ENCODE measurements around the gene CHCHD1.

DNA sequence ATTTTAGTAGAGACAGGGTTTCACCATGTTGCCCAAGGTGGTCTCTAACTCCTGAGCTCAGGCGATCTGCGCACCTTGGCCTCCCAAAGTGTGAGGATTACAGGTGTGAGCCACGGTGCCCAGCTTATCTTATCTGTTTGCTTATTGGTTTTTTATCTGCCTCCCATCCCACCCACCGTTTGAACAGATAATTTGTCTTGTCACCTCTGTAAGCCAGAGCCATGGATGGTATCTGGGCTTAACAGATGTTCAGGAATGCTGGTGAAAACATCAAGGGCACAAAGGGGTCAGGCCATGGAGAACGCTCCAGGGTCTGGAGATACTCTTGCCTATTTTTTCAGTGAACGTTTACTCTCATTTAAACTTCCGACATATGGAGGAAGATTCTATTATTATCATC lies 41.5 kb downstream of the CHCHD1 start:
- TF ChIP-seq, protein P1, sequence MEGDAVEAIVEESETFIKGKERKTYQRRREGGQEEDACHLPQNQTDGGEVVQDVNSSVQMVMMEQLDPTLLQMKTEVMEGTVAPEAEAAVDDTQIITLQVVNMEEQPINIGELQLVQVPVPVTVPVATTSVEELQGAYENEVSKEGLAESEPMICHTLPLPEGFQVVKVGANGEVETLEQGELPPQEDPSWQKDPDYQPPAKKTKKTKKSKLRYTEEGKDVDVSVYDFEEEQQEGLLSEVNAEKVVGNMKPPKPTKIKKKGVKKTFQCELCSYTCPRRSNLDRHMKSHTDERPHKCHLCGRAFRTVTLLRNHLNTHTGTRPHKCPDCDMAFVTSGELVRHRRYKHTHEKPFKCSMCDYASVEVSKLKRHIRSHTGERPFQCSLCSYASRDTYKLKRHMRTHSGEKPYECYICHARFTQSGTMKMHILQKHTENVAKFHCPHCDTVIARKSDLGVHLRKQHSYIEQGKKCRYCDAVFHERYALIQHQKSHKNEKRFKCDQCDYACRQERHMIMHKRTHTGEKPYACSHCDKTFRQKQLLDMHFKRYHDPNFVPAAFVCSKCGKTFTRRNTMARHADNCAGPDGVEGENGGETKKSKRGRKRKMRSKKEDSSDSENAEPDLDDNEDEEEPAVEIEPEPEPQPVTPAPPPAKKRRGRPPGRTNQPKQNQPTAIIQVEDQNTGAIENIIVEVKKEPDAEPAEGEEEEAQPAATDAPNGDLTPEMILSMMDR (IDR thresholded peaks at IDR 0.05; ENCODE audit: insufficient read depth, low read depth, low read length), result no peak
- no peak for TF ChIP-seq EZH2 (IDR thresholded peaks at IDR 0.05; ENCODE audit: insufficient read depth, low read length)
